Measurements from ENCODE around the gene ECD. TPM values are rescaled to one million over a fixed set of nuclear protein-coding genes. Genes with fewer than 3 reads are reported as not detected.

The ECD gene
- total RNA-seq, 4 donors from 2014 or later, result 27.3 to 35.0 (median 30.5) TPM

DNA sequence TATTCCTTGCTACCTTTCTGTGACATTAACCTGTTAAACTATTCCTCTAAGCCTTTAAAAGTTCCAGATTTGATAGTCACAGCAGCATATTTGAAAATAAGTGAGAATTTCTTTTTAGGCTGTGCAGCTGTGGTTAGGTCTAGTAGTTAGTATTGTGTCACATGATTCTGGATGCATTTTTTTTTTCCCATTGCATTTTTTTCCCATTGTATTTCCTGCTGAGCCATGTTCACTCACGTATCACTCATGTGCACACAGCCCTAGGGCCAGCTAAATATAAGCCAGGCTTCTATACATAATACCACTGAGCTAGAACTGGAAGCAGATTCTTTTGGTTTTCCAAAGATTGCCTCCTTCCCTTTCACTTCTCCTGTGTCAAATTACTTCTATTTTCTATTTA lies 41.9 kb upstream of the ECD start:
- peaks cover 0 to 13% (median 0%) of the 10 kb centered on the region in 3 donors for H3K4me1 ChIP-seq
- H3K27ac ChIP-seq, result no peak overlapping the region
- no peaks in the 10 kb centered on the region for H3K27me3 ChIP-seq
- 60 to 75% methylated on average over 1 of the region's 1 CpG for WGBS, 2 donors (ENCODE audit: low coverage in 1 of 2)
- H3K9me3 ChIP-seq, result no peaks in the 10 kb centered on the region
- TF ChIP-seq EP300 (IDR thresholded peaks at IDR 0.05) (no peak), POLR2AphosphoS5 (IDR thresholded peaks at IDR 0.05) (no peak), POLR2A (IDR thresholded peaks at IDR 0.05) (no peak)
- TF ChIP-seq, protein P1, sequence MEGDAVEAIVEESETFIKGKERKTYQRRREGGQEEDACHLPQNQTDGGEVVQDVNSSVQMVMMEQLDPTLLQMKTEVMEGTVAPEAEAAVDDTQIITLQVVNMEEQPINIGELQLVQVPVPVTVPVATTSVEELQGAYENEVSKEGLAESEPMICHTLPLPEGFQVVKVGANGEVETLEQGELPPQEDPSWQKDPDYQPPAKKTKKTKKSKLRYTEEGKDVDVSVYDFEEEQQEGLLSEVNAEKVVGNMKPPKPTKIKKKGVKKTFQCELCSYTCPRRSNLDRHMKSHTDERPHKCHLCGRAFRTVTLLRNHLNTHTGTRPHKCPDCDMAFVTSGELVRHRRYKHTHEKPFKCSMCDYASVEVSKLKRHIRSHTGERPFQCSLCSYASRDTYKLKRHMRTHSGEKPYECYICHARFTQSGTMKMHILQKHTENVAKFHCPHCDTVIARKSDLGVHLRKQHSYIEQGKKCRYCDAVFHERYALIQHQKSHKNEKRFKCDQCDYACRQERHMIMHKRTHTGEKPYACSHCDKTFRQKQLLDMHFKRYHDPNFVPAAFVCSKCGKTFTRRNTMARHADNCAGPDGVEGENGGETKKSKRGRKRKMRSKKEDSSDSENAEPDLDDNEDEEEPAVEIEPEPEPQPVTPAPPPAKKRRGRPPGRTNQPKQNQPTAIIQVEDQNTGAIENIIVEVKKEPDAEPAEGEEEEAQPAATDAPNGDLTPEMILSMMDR (IDR thresholded peaks at IDR 0.05), result no peak
- peaks cover 0 to 25% of the 10 kb centered on the region in 2 donors for H3K36me3 ChIP-seq
- no peak for ATAC-seq
- no peak overlapping the region for H3K4me3 ChIP-seq

DNA sequence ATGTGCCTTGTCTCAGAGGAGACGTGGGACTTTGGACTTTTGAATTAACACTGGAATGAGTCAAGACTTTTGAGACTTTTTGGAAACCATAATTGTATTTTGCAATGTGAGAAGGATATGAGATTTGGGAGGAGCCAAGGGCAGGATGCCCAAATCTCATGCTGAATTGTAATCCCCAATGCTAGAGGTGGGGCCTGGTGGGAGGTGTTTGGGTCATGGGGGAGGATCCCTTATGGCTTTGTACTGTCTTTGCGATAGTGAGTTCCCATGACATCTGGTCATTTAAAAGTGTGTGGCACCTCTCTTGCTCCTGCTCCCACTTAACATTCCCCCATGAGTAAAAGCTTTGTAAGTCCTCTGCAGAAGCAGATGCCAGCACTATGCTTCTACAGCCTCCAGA lies 40.1 kb upstream of the ECD start:
- peaks cover 0 to 28% of the 10 kb centered on the region in 2 donors for H3K36me3 ChIP-seq
- no peak overlapping the region for H3K4me3 ChIP-seq
- H3K4me1 ChIP-seq, result peaks cover 0 to 9% (median 0%) of the 10 kb centered on the region in 3 donors
- H3K9me3 ChIP-seq, result no peaks in the 10 kb centered on the region
- no peak for TF ChIP-seq POLR2AphosphoS5 (IDR thresholded peaks at IDR 0.05)
- no peak for TF ChIP-seq EP300 (IDR thresholded peaks at IDR 0.05)
- no peak for TF ChIP-seq POLR2A (IDR thresholded peaks at IDR 0.05)
- TF ChIP-seq, protein P1 (IDR thresholded peaks at IDR 0.05), result no peak
- no peak overlapping the region for H3K27ac ChIP-seq
- ATAC-seq, result peak; percentile 63
- 67 to 82% methylated on average over 1 to 2 of the region's 2 CpGs for WGBS, 2 donors (ENCODE audit: low coverage in 1 of 2)
- H3K27me3 ChIP-seq, result no peaks in the 10 kb centered on the region

DNA sequence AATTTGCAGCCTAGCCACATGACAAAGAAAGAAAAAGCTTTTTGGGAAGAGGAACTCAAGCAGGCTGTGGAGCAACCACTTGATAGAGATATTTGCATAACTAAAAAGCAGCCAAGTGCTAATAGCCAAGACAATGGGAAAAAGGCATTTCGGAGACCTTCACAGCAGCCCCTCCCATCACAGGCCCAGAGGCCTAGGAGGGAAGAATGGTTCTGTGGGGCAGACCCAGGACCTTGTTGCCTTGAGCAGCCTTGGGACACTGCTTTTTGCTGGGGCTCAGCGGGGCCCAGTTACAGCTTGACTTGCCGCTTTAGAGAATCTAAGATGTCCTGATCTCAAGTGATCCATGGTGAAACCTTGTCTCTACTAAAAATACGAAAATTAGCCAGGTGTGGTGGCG lies 38.6 kb upstream of the ECD start:
- Histone ChIP-seq H3K4me3 (no peak overlapping the region), H3K9me3 (no peaks in the 10 kb centered on the region), H3K27me3 (no peaks in the 10 kb centered on the region), H3K4me1 (no peaks in the 10 kb centered on the region), H3K27ac (no peak overlapping the region), H3K36me3 (peaks cover 0 to 39% of the 10 kb centered on the region in 2 donors)
- TF ChIP-seq, protein P1 (IDR thresholded peaks at IDR 0.05), result no peak
- 83 to 95% methylated on average over 1 to 3 of the region's 5 CpGs for WGBS, 2 donors (ENCODE audit: low coverage in 1 of 2)
- no peak for ATAC-seq

DNA sequence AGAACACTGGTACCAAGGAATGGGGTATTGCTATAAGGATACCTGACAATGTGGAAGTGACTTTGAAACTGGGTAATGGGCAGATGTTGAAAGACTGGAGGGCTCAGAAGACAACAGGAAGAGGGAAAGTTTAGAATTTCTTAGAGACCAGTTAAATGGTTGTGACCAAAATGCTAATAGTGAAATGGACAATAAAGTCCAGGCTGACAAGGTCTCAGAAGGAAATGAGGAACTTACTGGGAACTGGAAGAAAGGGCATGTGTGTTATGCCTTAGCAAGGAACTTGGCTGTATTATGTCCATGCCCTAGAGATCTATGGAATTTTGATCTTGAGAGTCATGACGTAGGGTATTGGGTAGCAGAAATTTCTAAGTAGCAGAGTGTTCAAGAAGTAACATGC lies 38.1 kb upstream of the ECD start:
- 100% methylated on average over 1 of the region's 1 CpG for WGBS, 2 donors (ENCODE audit: low coverage in 1 of 2)

DNA sequence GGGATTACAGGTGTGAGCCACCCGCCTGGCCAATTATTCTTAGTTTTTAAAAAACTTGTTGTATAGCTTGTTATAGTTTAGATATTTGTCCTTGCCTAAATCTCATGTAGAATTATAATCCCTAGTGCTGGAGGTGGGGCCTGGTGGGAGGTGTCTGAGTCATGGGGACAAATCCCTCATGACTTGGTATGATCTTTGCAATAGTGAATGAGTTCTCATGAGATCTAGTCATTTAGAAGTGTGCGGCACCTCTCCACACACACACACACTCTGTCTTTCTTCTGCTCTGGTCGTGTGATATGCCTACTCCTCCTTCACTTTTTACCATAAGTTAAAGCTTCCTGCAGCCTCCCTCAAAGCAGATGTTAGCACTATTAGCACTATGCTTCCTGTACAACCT lies 37.3 kb upstream of the ECD start:
- no peak overlapping the region for H3K4me3 ChIP-seq
- WGBS, 2 donors (ENCODE audit: low coverage in 1 of 2), result 83 to 84% methylated on average over 2 to 3 of the region's 3 CpGs
- no peak for TF ChIP-seq POLR2AphosphoS5 (IDR thresholded peaks at IDR 0.05)
- TF ChIP-seq EP300 (IDR thresholded peaks at IDR 0.05), result no peak
- TF ChIP-seq, protein P1 (IDR thresholded peaks at IDR 0.05), result no peak
- no peak for TF ChIP-seq POLR2A (IDR thresholded peaks at IDR 0.05)
- no peak overlapping the region for H3K27ac ChIP-seq
- ATAC-seq, result no peak
- no peaks in the 10 kb centered on the region for H3K9me3 ChIP-seq
- peaks cover 0 to 40% of the 10 kb centered on the region in 2 donors for H3K36me3 ChIP-seq
- H3K4me1 ChIP-seq, result no peaks in the 10 kb centered on the region
- H3K27me3 ChIP-seq, result no peaks in the 10 kb centered on the region

More for the DNA sequence above, 38.1 kb upstream of the ECD start:
- TF ChIP-seq POLR2AphosphoS5 (IDR thresholded peaks at IDR 0.05) (no peak), POLR2A (IDR thresholded peaks at IDR 0.05) (no peak), EP300 (IDR thresholded peaks at IDR 0.05) (no peak)
- TF ChIP-seq, protein P1 (IDR thresholded peaks at IDR 0.05), result no peak
- Histone ChIP-seq H3K9me3 (no peaks in the 10 kb centered on the region), H3K27me3 (no peaks in the 10 kb centered on the region), H3K36me3 (peaks cover 0 to 40% of the 10 kb centered on the region in 2 donors), H3K4me1 (no peaks in the 10 kb centered on the region), H3K27ac (no peak overlapping the region), H3K4me3 (no peak overlapping the region)
- ATAC-seq, result no peak
